H9 (cell line): ENCODE data around the gene USP36. TPM values are rescaled to one million over a fixed set of nuclear protein-coding genes. Genes with fewer than 3 reads are reported as not detected.
A peak's percentile ranks its signal among the peaks of the same experiment; 100 is the strongest.

Experiments used
- DNase-seq: peaks from one replicate; pipeline ENCODE4 v3.0.0-alpha.2; 2017
- H2AFZ ChIP-seq: one replicate; pipeline ENCODE4 v1.6.1; 2013; ENCODE audit warnings: mild to moderate bottlenecking, low read length, control low read depth, moderate library complexity
- H2AK5ac ChIP-seq: 2 replicates; pipeline ENCODE4 v1.6.1; 2013; ENCODE audit warnings: low read length, control low read depth, mixed read lengths; ENCODE audit not compliant: insufficient read length
- H2BK120ac ChIP-seq: one replicate; pipeline ENCODE4 v1.6.1; 2013; ENCODE audit warnings: low read depth, mild to moderate bottlenecking, low read length, control low read depth, inconsistent platforms; ENCODE audit not compliant: poor library complexity, severe bottlenecking
- H2BK12ac ChIP-seq: 2 replicates; pipeline ENCODE4 v1.6.1; 2013; ENCODE audit warnings: low read length, control low read depth, mixed read lengths, low read depth; ENCODE audit not compliant: insufficient read length
- H2BK15ac ChIP-seq: 2 replicates; pipeline ENCODE4 v1.6.1; 2013; ENCODE audit warnings: low read depth, low read length, control low read depth
- H2BK20ac ChIP-seq: one replicate; pipeline ENCODE4 v1.6.1; 2013; ENCODE audit warnings: low read depth, mild to moderate bottlenecking, low read length, control low read depth, inconsistent platforms; ENCODE audit not compliant: poor library complexity, severe bottlenecking
- H2BK5ac ChIP-seq: 2 replicates; pipeline ENCODE4 v1.6.1; 2013; ENCODE audit warnings: low read length, control low read depth, mixed read lengths; ENCODE audit not compliant: insufficient read length
- H3K14ac ChIP-seq: 2 replicates; pipeline ENCODE4 v1.6.1; 2013; ENCODE audit warnings: low read length, control low read depth; ENCODE audit not compliant: insufficient read depth
- H3K18ac ChIP-seq: 2 replicates; pipeline ENCODE4 v1.6.1; 2013; ENCODE audit warnings: low read depth, mild to moderate bottlenecking, mixed read lengths, low read length, control low read depth; ENCODE audit not compliant: insufficient read length
- H3K23ac ChIP-seq: 2 replicates; pipeline ENCODE4 v1.6.1; 2013; ENCODE audit warnings: low read length, control low read depth, mixed read lengths, low read depth; ENCODE audit not compliant: insufficient read length
- H3K23me2 ChIP-seq: 2 replicates; pipeline ENCODE4 v1.6.1; 2013; ENCODE audit warnings: low read depth, mild to moderate bottlenecking, mixed read lengths, low read length, control low read depth; ENCODE audit not compliant: insufficient read length, poor library complexity, severe bottlenecking
- H3K27ac ChIP-seq: 2 replicates; pipeline ENCODE4 v1.5.1; 2013; ENCODE audit warnings: low read length, control low read depth, mixed read lengths, low read depth; ENCODE audit not compliant: insufficient read length
- H3K27me3 ChIP-seq: 2 replicates; pipeline ENCODE4 v1.6.1; 2013; ENCODE audit warnings: low read length, control low read depth, inconsistent platforms; ENCODE audit not compliant: insufficient read depth
- H3K4ac ChIP-seq: 2 replicates; pipeline ENCODE4 v1.6.1; 2013; ENCODE audit warnings: low read depth, mild to moderate bottlenecking, control low read depth, inconsistent platforms, low read length, moderate library complexity
- H3K4me1 ChIP-seq: 2 replicates; pipeline ENCODE4 v1.6.1; 2013; ENCODE audit warnings: low read length, control low read depth, inconsistent platforms; ENCODE audit not compliant: insufficient read depth
- H3K4me2 ChIP-seq: 2 replicates; pipeline ENCODE4 v1.6.1; 2013; ENCODE audit warnings: low read length, control low read depth, mixed read lengths; ENCODE audit not compliant: insufficient read length, insufficient read depth
- H3K56ac ChIP-seq: 2 replicates; pipeline ENCODE4 v1.6.1; 2013; ENCODE audit warnings: low read depth, mild to moderate bottlenecking, mixed read lengths, low read length, control low read depth; ENCODE audit not compliant: insufficient read length
- H3K79me1 ChIP-seq: 2 replicates; pipeline ENCODE4 v1.6.1; 2013; ENCODE audit warnings: low read depth, mild to moderate bottlenecking, moderate library complexity, low read length, control low read depth, inconsistent platforms; ENCODE audit not compliant: insufficient read depth, poor library complexity, severe bottlenecking
- H3K79me2 ChIP-seq: 2 replicates; pipeline ENCODE4 v1.6.1; 2013; ENCODE audit warnings: low read length, control low read depth, inconsistent platforms; ENCODE audit not compliant: insufficient read depth
- H3K9ac ChIP-seq: 2 replicates; pipeline ENCODE4 v1.6.1; 2013; ENCODE audit warnings: low read length, control low read depth, mixed read lengths; ENCODE audit not compliant: insufficient read length; ENCODE audit errors: extremely low read depth
- H3K9me3 ChIP-seq: one replicate; pipeline ENCODE4 v1.6.1; 2013; ENCODE audit warnings: low read depth, low read length, inconsistent platforms; ENCODE audit not compliant: control insufficient read depth
- H3T11ph ChIP-seq: one replicate; pipeline ENCODE4 v1.6.1; 2013; ENCODE audit warnings: mild to moderate bottlenecking, low read length, control low read depth, inconsistent platforms
- H4K20me1 ChIP-seq: one replicate; pipeline ENCODE4 v1.6.1; 2013; ENCODE audit not compliant: control insufficient read depth, insufficient read length, insufficient read depth
- H4K5ac ChIP-seq: 2 replicates; pipeline ENCODE4 v1.6.1; 2013; ENCODE audit warnings: low read depth, mild to moderate bottlenecking, mixed read lengths, low read length, control low read depth; ENCODE audit not compliant: insufficient read length
- H4K8ac ChIP-seq: replicated peaks from 2 replicates; pipeline ENCODE4 v1.6.1; 2013; ENCODE audit warnings: low read length, control low read depth, mixed read lengths, low read depth; ENCODE audit not compliant: insufficient read length
- H4K91ac ChIP-seq: 2 replicates; pipeline ENCODE4 v1.6.1; 2013; ENCODE audit warnings: low read depth, mild to moderate bottlenecking, moderate library complexity, mixed read lengths, low read length, control low read depth; ENCODE audit not compliant: insufficient read length
- H3K27ac Mint-ChIP-seq, 3 experiments: 2 replicates in 2 of 3; 3 replicates in 1 of 3; pipeline ENCODE4 v1.8.0; 2020 to 2021; ENCODE audit warnings: mixed read lengths in 3 of 3, mild to moderate bottlenecking in 1 of 3, moderate library complexity in 1 of 3
- H3K27me3 Mint-ChIP-seq: 2 replicates; pipeline ENCODE4 v1.8.0; 2021; ENCODE audit warnings: low read depth, mild to moderate bottlenecking, moderate library complexity, mixed read lengths
- H3K36me3 Mint-ChIP-seq, 3 experiments: 2 replicates in 2 of 3; 3 replicates in 1 of 3; pipeline ENCODE4 v1.8.0; 2020 to 2021; ENCODE audit warnings: low read depth in 3 of 3, mixed read lengths in 3 of 3; ENCODE audit not compliant: insufficient read depth in 1 of 3
- H3K4me1 Mint-ChIP-seq, 2 experiments: 2 replicates each; pipeline ENCODE4 v1.8.0; 2020; ENCODE audit warnings: mixed read lengths in 2 of 2
- H3K4me3 Mint-ChIP-seq, 2 experiments: 2 replicates in 1 of 2; 3 replicates in 1 of 2; pipeline ENCODE4 v1.8.0; 2020 to 2021; ENCODE audit warnings: mild to moderate bottlenecking in 2 of 2, mixed read lengths in 2 of 2, moderate library complexity in 1 of 2
- H3K9me3 Mint-ChIP-seq, 2 experiments: 2 replicates in 1 of 2; 3 replicates in 1 of 2; pipeline ENCODE4 v1.8.0; 2020; ENCODE audit warnings: mild to moderate bottlenecking in 2 of 2, mixed read lengths in 2 of 2, moderate library complexity in 1 of 2
- CTCF ChIP-seq: fragments of 200-600 bp; sonication (generic); conservative IDR thresholded peaks from 3 replicates; pipeline ENCODE4 v1.8.0; 2021; ENCODE audit warnings: antibody characterized with exemption, mild to moderate bottlenecking
- WGBS: extraction: QIAGEN DNeasy Blood & Tissue Kit; methylation state at CpG from one replicate; pipeline ENCODE4 v1.1.7; 2013; ENCODE audit warnings: missing lambda C conversion rate, low lambda C conversion rate, mixed read lengths; ENCODE audit not compliant: insufficient read length; ENCODE audit errors: extremely low coverage; 5-methylcytosine and 5-hydroxymethylcytosine counted together
- total RNA-seq: library from RNA; stranded (reverse); gene quantifications from 2 replicates; pipeline ENCODE4 v1.2.1, GENCODE V29; 2021

Gene USP36
- total RNA-seq, 1 experiment from 2014 or later, result 106 TPM

- peaks cover 41 to 85% (median 79%) of the 10 kb centered on the region in 3 experiments for H3K36me3 Mint-ChIP-seq
- Histone ChIP-seq H3K9ac (no peak overlapping the region), H2BK20ac (no peak overlapping the region), H3K27ac (no peak overlapping the region), H3K23me2 (no peaks in the 10 kb centered on the region), H2BK12ac (no peak overlapping the region), H4K8ac (no peak overlapping the region), H2AK5ac (no peak overlapping the region), H3K4me1 (no peaks in the 10 kb centered on the region), H3K18ac (no peak overlapping the region), H4K5ac (no peak overlapping the region), H3K56ac (no peak overlapping the region), H2BK120ac (no peak overlapping the region), H3K27me3 (no peaks in the 10 kb centered on the region), H3K4me2 (no peak overlapping the region), H3K4ac (no peak overlapping the region), H2BK5ac (no peak overlapping the region), H3K79me1 (no peaks in the 10 kb centered on the region), H3T11ph (no peak overlapping the region), H2BK15ac (no peak overlapping the region), H4K20me1 (no peaks in the 10 kb centered on the region), H2AFZ (no peak overlapping the region), H4K91ac (no peak overlapping the region), H3K14ac (no peak overlapping the region), H3K79me2 (no peaks in the 10 kb centered on the region), H3K23ac (no peak overlapping the region), H3K9me3 (no peaks in the 10 kb centered on the region)
- no CpG with 5 or more reads among the region's 11 CpGs for WGBS
- no peaks in the 10 kb centered on the region for H3K27me3 Mint-ChIP-seq
- H3K9me3 Mint-ChIP-seq, result no peaks in the 10 kb centered on the region
- H3K4me1 Mint-ChIP-seq, result peaks cover 4 to 6% of the 10 kb centered on the region in 2 experiments; a peak in 3 of 4 replicates
- no peak overlapping the region for H3K4me3 Mint-ChIP-seq
- no peak for TF ChIP-seq CTCF
- DNase-seq, result no peak
- H3K27ac Mint-ChIP-seq, result peak overlapping the region in 1 of 3 experiments; percentile 76; a peak in 1 of 7 replicates
These were observed 44.1 kb downstream of the USP36 start for GRCh38 chr17:78796517-78796900.
